Measurements from ENCODE around the gene NDUFAB1. TPM values are rescaled to one million over a fixed set of nuclear protein-coding genes. Genes with fewer than 3 reads are reported as not detected.
"Not testable (repeated sequence)": the region's sequence is repeated elsewhere in the genome, so short reads cannot be mapped to it uniquely, and the experiment has no call there.

NDUFAB1 gene
- total RNA-seq, 2 experiments from 2014 or later, result 23.0 to 28.3 TPM

DNA sequence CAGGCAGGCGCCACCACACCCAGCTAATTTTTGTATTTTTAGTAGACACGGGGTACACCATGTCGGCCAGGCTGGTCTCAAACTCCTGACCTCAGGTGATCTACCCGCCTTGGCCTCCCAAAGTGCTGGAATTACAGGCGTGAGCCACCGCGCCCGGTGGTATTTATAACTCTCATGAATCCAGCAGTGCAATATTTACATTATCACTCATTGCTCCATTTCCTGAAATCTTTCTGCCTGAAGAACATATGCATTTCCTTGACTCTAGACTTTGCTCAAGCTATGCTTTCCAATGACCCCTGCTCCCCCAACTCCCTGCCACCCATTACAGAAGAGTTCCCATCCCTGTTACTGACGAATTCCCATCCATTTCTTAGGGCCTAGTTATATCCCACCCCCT is 19.7 kb upstream of the NDUFAB1 start:
- Histone ChIP-seq H3K27me3 (ENCODE audit: control insufficient read depth in 1 of 2, insufficient read depth in 2 of 2, low read length in 2 of 2) (no peaks in the 10 kb centered on the region), H3K4me3 (ENCODE audit: low read length) (no peak overlapping the region), H3K36me3 (ENCODE audit: insufficient read depth, low read length) (peaks cover 17% of the 10 kb centered on the region), H3K27ac (ENCODE audit: low read depth in 1 of 2, low read length in 2 of 2) (no peak overlapping the region), H3K4me1 (ENCODE audit: insufficient read depth, low read length) (no peaks in the 10 kb centered on the region), H3K9me3 (ENCODE audit: control insufficient read depth in 1 of 2, insufficient read depth in 1 of 2, low read length in 2 of 2) (no peaks in the 10 kb centered on the region)
- Mint-ChIP-seq H3K9me3 (no peaks in the 10 kb centered on the region), H3K4me3 (no peak overlapping the region), H3K4me1 (ENCODE audit: low read depth) (no peaks in the 10 kb centered on the region), H3K27ac (no peak overlapping the region), H3K36me3 (ENCODE audit: low read depth) (peaks cover 54% of the 10 kb centered on the region), H3K27me3 (no peaks in the 10 kb centered on the region)
- DNase-seq (no peak), ATAC-seq (ENCODE audit: poor library complexity) (no peak)
- TF ChIP-seq, protein P1, sequence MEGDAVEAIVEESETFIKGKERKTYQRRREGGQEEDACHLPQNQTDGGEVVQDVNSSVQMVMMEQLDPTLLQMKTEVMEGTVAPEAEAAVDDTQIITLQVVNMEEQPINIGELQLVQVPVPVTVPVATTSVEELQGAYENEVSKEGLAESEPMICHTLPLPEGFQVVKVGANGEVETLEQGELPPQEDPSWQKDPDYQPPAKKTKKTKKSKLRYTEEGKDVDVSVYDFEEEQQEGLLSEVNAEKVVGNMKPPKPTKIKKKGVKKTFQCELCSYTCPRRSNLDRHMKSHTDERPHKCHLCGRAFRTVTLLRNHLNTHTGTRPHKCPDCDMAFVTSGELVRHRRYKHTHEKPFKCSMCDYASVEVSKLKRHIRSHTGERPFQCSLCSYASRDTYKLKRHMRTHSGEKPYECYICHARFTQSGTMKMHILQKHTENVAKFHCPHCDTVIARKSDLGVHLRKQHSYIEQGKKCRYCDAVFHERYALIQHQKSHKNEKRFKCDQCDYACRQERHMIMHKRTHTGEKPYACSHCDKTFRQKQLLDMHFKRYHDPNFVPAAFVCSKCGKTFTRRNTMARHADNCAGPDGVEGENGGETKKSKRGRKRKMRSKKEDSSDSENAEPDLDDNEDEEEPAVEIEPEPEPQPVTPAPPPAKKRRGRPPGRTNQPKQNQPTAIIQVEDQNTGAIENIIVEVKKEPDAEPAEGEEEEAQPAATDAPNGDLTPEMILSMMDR (IDR thresholded peaks at IDR 0.05), result no peak
- POLR2A ChIA-PET, result no interaction called here
- CTCF ChIA-PET, result no interaction called here
- intact Hi-C loops (cut with DNase I, micrococcal nuclease), result no loop called here

DNA sequence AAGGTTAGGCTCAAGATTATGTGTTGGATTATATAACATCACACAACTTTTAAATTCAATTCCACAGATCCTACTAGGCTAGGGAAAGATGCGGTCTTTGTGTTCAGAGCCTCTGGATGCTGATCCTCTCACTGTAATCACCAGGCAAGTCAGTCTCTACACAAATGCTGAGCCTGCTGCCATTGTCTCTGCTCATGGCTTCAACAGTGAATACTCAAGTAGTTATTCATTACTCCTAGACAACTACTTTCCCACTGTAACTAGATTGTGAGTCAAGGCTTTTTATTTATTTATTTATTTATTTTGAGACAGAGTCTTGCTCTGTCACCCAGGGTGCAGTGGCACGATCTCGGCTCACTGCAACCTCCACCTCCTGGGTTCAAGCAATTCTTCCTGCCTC is 15.8 kb upstream of the NDUFAB1 start:
- CTCF ChIA-PET, result no interaction called here
- Histone ChIP-seq H3K4me1 (ENCODE audit: insufficient read depth, low read length) (no peaks in the 10 kb centered on the region), H3K27ac (ENCODE audit: low read depth in 1 of 2, low read length in 2 of 2) (no peak overlapping the region), H3K9me3 (ENCODE audit: control insufficient read depth in 1 of 2, insufficient read depth in 1 of 2, low read length in 2 of 2) (no peaks in the 10 kb centered on the region), H3K4me3 (ENCODE audit: low read length) (no peak overlapping the region), H3K27me3 (ENCODE audit: control insufficient read depth in 1 of 2, insufficient read depth in 2 of 2, low read length in 2 of 2) (no peaks in the 10 kb centered on the region), H3K36me3 (ENCODE audit: insufficient read depth, low read length) (peaks cover 19% of the 10 kb centered on the region)
- no peaks in the 10 kb centered on the region for H3K9me3 Mint-ChIP-seq
- no peak overlapping the region for H3K27ac Mint-ChIP-seq
- no peaks in the 10 kb centered on the region for H3K27me3 Mint-ChIP-seq
- TF ChIP-seq, protein P1 (IDR thresholded peaks at IDR 0.05), result no peak
- POLR2A ChIA-PET, result no interaction called here
- H3K4me3 Mint-ChIP-seq, result no peak overlapping the region
- H3K36me3 Mint-ChIP-seq (ENCODE audit: low read depth), result peaks cover 33% of the 10 kb centered on the region
- ATAC-seq (ENCODE audit: poor library complexity), result no peak
- DNase-seq, result no peak
- no peaks in the 10 kb centered on the region for H3K4me1 Mint-ChIP-seq (ENCODE audit: low read depth)
- intact Hi-C loops (cut with DNase I, micrococcal nuclease), result no loop called here

DNA sequence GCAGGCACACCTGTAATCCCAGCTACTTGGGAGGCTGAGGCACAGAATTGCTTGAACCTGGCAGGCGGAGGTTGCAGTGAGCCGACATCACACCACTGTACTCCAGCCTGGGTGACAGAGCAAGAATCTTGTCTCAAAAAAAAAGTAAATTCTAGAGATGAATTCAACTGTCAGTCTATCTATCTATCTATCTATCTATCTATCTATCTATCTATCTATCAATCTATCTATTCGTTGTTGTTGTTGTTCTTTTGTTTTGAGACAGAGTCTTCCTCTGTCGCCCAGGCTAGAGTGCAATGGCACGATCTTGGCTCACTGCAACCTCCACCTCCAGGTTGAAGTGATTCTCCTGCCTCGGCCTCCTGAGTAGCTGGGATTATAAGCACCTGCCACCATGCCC is 14.8 kb upstream of the NDUFAB1 start:
- H3K4me1 Mint-ChIP-seq (ENCODE audit: low read depth); DNase-seq; CTCF ChIA-PET; ATAC-seq (ENCODE audit: poor library complexity); H3K27me3 Mint-ChIP-seq; H3K4me3 ChIP-seq (ENCODE audit: low read length); H3K4me3 Mint-ChIP-seq; POLR2A ChIA-PET; H3K9me3 ChIP-seq (ENCODE audit: control insufficient read depth in 1 of 2, insufficient read depth in 1 of 2, low read length in 2 of 2); H3K9me3 Mint-ChIP-seq; intact Hi-C loops (cut with DNase I, micrococcal nuclease); H3K4me1 ChIP-seq (ENCODE audit: insufficient read depth, low read length); H3K27me3 ChIP-seq (ENCODE audit: control insufficient read depth in 1 of 2, insufficient read depth in 2 of 2, low read length in 2 of 2); H3K27ac Mint-ChIP-seq; H3K27ac ChIP-seq (ENCODE audit: low read depth in 1 of 2, low read length in 2 of 2): not testable (repeated sequence)
- peaks cover 18% of the 10 kb centered on the region for H3K36me3 ChIP-seq (ENCODE audit: insufficient read depth, low read length)
- peaks cover 31% of the 10 kb centered on the region for H3K36me3 Mint-ChIP-seq (ENCODE audit: low read depth)

DNA sequence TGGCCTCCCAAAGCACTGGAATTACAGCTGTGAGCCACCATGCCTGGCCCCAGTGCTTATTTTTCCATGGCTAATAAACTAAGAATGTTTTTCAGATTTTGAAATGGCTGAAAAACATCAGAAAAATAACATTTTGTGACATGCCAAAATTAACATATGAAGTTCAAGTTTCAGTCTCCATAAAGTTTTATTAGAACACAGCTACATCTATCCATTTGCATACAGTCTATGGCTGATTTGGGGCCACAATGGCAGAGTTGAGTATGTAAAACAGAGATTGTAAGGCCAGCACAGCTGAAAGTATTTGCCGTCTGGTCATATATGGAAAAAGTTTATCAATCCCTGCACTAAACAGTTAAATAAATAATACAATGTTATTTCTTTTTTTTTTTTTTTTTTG is 13.8 kb upstream of the NDUFAB1 start:
- ChIA-PET CTCF (no interaction called here), POLR2A (no interaction called here)
- no peaks in the 10 kb centered on the region for H3K27me3 Mint-ChIP-seq
- Histone ChIP-seq H3K4me3 (ENCODE audit: low read length) (no peak overlapping the region), H3K9me3 (ENCODE audit: control insufficient read depth in 1 of 2, insufficient read depth in 1 of 2, low read length in 2 of 2) (no peaks in the 10 kb centered on the region), H3K36me3 (ENCODE audit: insufficient read depth, low read length) (peaks cover 18% of the 10 kb centered on the region), H3K27me3 (ENCODE audit: control insufficient read depth in 1 of 2, insufficient read depth in 2 of 2, low read length in 2 of 2) (no peaks in the 10 kb centered on the region), H3K27ac (ENCODE audit: low read depth in 1 of 2, low read length in 2 of 2) (no peak overlapping the region), H3K4me1 (ENCODE audit: insufficient read depth, low read length) (no peaks in the 10 kb centered on the region)
- no peaks in the 10 kb centered on the region for H3K9me3 Mint-ChIP-seq
- ATAC-seq (ENCODE audit: poor library complexity) (no peak), DNase-seq (no peak)
- TF ChIP-seq, protein P1 (IDR thresholded peaks at IDR 0.05), result no peak
- H3K4me1 Mint-ChIP-seq (ENCODE audit: low read depth), result no peaks in the 10 kb centered on the region
- H3K27ac Mint-ChIP-seq, result no peak overlapping the region
- intact Hi-C loops (cut with DNase I, micrococcal nuclease), result no loop called here
- H3K4me3 Mint-ChIP-seq, result no peak overlapping the region
- peaks cover 36% of the 10 kb centered on the region for H3K36me3 Mint-ChIP-seq (ENCODE audit: low read depth)

Measured in CD4-positive, alpha-beta T cell (primary cell).